Natural killer cell (primary cell): ENCODE data around the gene SLC6A7. TPM values are rescaled to one million over a fixed set of nuclear protein-coding genes. Genes with fewer than 3 reads are reported as not detected.

Experiments
- ATAC-seq, 3 donors: fragments of 150-1000 bp in 2 of 3; fragments of 200-7000 bp in 1 of 3; cut with Tn5 transposase; 1 replicate in 1 of 3; 2 replicates in 2 of 3; pipeline ENCODE4 v1.10.0; 2021; ENCODE audit warnings: mild to moderate bottlenecking in 2 of 3, moderate library complexity in 2 of 3
- DNase-seq, 2 donors: peaks; one replicate each; pipeline versions ENCODE4 v3.0.0 to v3.0.0-alpha.2; 2013 to 2021; ENCODE audit warnings: mixed read lengths in 1 of 2
- H3K27ac ChIP-seq: one replicate; pipeline ENCODE4 v1.5.1; 2013; ENCODE audit warnings: mild to moderate bottlenecking, low read length
- H3K27me3 ChIP-seq: one replicate; pipeline ENCODE4 v1.6.1; 2013; ENCODE audit warnings: low read length; ENCODE audit not compliant: control insufficient read depth, insufficient read depth
- H3K36me3 ChIP-seq: one replicate; pipeline ENCODE4 v1.6.1; 2013; ENCODE audit warnings: low read length; ENCODE audit not compliant: control insufficient read depth, insufficient read depth
- H3K4me1 ChIP-seq: one replicate; pipeline ENCODE4 v1.6.1; 2013; ENCODE audit warnings: low read length; ENCODE audit not compliant: control insufficient read depth, insufficient read depth
- H3K4me3 ChIP-seq: one replicate; pipeline ENCODE4 v1.5.1; 2013; ENCODE audit warnings: low read length
- H3K9me3 ChIP-seq: one replicate; pipeline ENCODE4 v1.6.1; 2013; ENCODE audit warnings: low read length; ENCODE audit not compliant: control insufficient read depth, insufficient read depth
- H3K27ac Mint-ChIP-seq, 2 donors: one replicate each; pipeline ENCODE4 v1.8.0; 2022; ENCODE audit warnings: mild to moderate bottlenecking in 2 of 2, mixed read lengths in 2 of 2, moderate library complexity in 1 of 2
- H3K27me3 Mint-ChIP-seq, 2 donors: one replicate each; pipeline ENCODE4 v1.8.0; 2022; ENCODE audit warnings: low read depth in 2 of 2, mixed read lengths in 2 of 2
- H3K36me3 Mint-ChIP-seq: one replicate; pipeline ENCODE4 v1.8.0; 2022; ENCODE audit warnings: mixed read lengths
- H3K4me1 Mint-ChIP-seq, 2 donors: one replicate each; pipeline ENCODE4 v1.8.0; 2022; ENCODE audit warnings: mixed read lengths in 2 of 2
- H3K4me3 Mint-ChIP-seq: one replicate; pipeline ENCODE4 v1.8.0; 2022; ENCODE audit warnings: mild to moderate bottlenecking, moderate library complexity, mixed read lengths
- H3K9me3 Mint-ChIP-seq, 2 donors: one replicate each; pipeline ENCODE4 v1.8.0; 2022; ENCODE audit warnings: mixed read lengths in 2 of 2
- CTCF ChIP-seq: fragments of 200-600 bp; IDR thresholded peaks from one replicate; pipeline ENCODE4 v1.8.0; 2022; ENCODE audit warnings: antibody characterized with exemption
- WGBS: methylation state at CpG from one replicate; pipeline ENCODE4 v1.1.7; 2013; ENCODE audit warnings: missing lambda C conversion rate; ENCODE audit not compliant: insufficient coverage; 5-methylcytosine and 5-hydroxymethylcytosine counted together
- intact Hi-C: fragments of 100-400 bp; cut with micrococcal nuclease; formaldehyde crosslinking; loops from one replicate; pipeline ENCODE4 v1.14.2; 2022
- total RNA-seq, 4 donors: library from RNA; stranded (reverse); fragments of 120-200 nt in 1 of 4; gene quantifications; one replicate each; pipeline versions ENCODE4 v1.2.3 to v1.2.4, GENCODE V29; 2013 to 2022

SLC6A7 gene
- total RNA-seq, 3 donors from 2014 or later (not counting 1 experiment from before 2014, with no cell fraction given): not detected

GRCh38 chr5:150167908-150168307 is 22.0 kb upstream of the SLC6A7 start:
- Mint-ChIP-seq H3K4me3 (no peak overlapping the region), H3K27ac (no peak overlapping the region), H3K36me3 (no peaks in the 10 kb centered on the region), H3K4me1 (peaks cover 0 to 4% of the 10 kb centered on the region in 2 donors), H3K9me3 (no peaks in the 10 kb centered on the region), H3K27me3 (peaks cover 51 to 60% of the 10 kb centered on the region in 2 donors)
- Histone ChIP-seq H3K4me3 (no peak overlapping the region), H3K36me3 (no peaks in the 10 kb centered on the region), H3K4me1 (peaks cover 4% of the 10 kb centered on the region), H3K27me3 (peaks cover 12% of the 10 kb centered on the region), H3K9me3 (no peaks in the 10 kb centered on the region), H3K27ac (no peak overlapping the region)
- TF ChIP-seq CTCF: no peak
- DNase-seq (no peak), ATAC-seq (no peak)
- WGBS: 90% methylated on average over 14 of the region's 14 CpGs
- intact Hi-C loops: no loop called here

GRCh38 chr5:150168864-150169263 is 21.0 kb upstream of the SLC6A7 start:
- H3K9me3 Mint-ChIP-seq: no peaks in the 10 kb centered on the region
- ATAC-seq: no peak
- H3K9me3 ChIP-seq: no peaks in the 10 kb centered on the region
- no peak for TF ChIP-seq CTCF
- H3K4me1 Mint-ChIP-seq: peaks cover 0 to 4% of the 10 kb centered on the region in 2 donors
- H3K4me3 ChIP-seq: no peak overlapping the region
- peaks cover 4% of the 10 kb centered on the region for H3K4me1 ChIP-seq
- WGBS: 71% methylated on average over 3 of the region's 3 CpGs
- H3K36me3 ChIP-seq: no peaks in the 10 kb centered on the region
- peaks cover 12% of the 10 kb centered on the region for H3K27me3 ChIP-seq
- H3K27ac ChIP-seq: no peak overlapping the region
- peaks cover 58 to 65% of the 10 kb centered on the region in 2 donors for H3K27me3 Mint-ChIP-seq
- H3K4me3 Mint-ChIP-seq: no peak overlapping the region
- no peak for DNase-seq
- no peaks in the 10 kb centered on the region for H3K36me3 Mint-ChIP-seq
- intact Hi-C loops: no loop called here
- H3K27ac Mint-ChIP-seq: no peak overlapping the region

- Histone ChIP-seq H3K27ac (no peak overlapping the region), H3K36me3 (no peaks in the 10 kb centered on the region), H3K4me1 (peaks cover 4% of the 10 kb centered on the region), H3K4me3 (no peak overlapping the region), H3K9me3 (no peaks in the 10 kb centered on the region), H3K27me3 (peaks cover 12% of the 10 kb centered on the region)
- Mint-ChIP-seq H3K27ac (no peak overlapping the region), H3K4me3 (no peak overlapping the region), H3K27me3 (peaks cover 38 to 53% of the 10 kb centered on the region in 2 donors), H3K9me3 (no peaks in the 10 kb centered on the region), H3K4me1 (peaks cover 0 to 4% of the 10 kb centered on the region in 2 donors), H3K36me3 (no peaks in the 10 kb centered on the region)
- intact Hi-C loops: no loop called here
- ATAC-seq (no peak), DNase-seq (no peak)
- no peak for TF ChIP-seq CTCF
- WGBS: 70% methylated on average over 1 of the region's 1 CpG
Measured at GRCh38 chr5:150172145-150172544, 17.7 kb upstream of the SLC6A7 start.

GRCh38 chr5:150172556-150172955 is 17.3 kb upstream of the SLC6A7 start:
- no peak overlapping the region for H3K27ac Mint-ChIP-seq
- H3K27ac ChIP-seq: no peak overlapping the region
- no peaks in the 10 kb centered on the region for H3K9me3 ChIP-seq
- no peaks in the 10 kb centered on the region for H3K36me3 ChIP-seq
- WGBS: 96% methylated on average over 4 of the region's 4 CpGs
- H3K27me3 ChIP-seq: peaks cover 7% of the 10 kb centered on the region
- H3K4me1 ChIP-seq: peaks cover 3% of the 10 kb centered on the region
- no peaks in the 10 kb centered on the region for H3K36me3 Mint-ChIP-seq
- ATAC-seq (no peak), DNase-seq (no peak)
- peaks cover 0 to 2% of the 10 kb centered on the region in 2 donors for H3K4me1 Mint-ChIP-seq
- H3K4me3 ChIP-seq: no peak overlapping the region
- H3K27me3 Mint-ChIP-seq: peaks cover 38 to 50% of the 10 kb centered on the region in 2 donors
- no peak overlapping the region for H3K4me3 Mint-ChIP-seq
- no peaks in the 10 kb centered on the region for H3K9me3 Mint-ChIP-seq
- TF ChIP-seq CTCF: no peak
- intact Hi-C loops: no loop called here
